Uterus (tissue), 4 donors: ENCODE data around the gene ATG2A. TPM values are rescaled to one million over a fixed set of nuclear protein-coding genes. Genes with fewer than 3 reads are reported as not detected.

Source experiments
- DNase-seq, 2 donors: peaks; one replicate each; pipeline ENCODE4 v3.0.0-alpha.2; 2019 to 2020
- H3K27ac ChIP-seq, 2 donors: fragments of 200-600 bp; sonication (generic); 1 replicate in 1 of 2; 2 replicates in 1 of 2; pipeline ENCODE4 v1.5.1; 2016 to 2018
- H3K27me3 ChIP-seq, 2 donors: fragments of 200-600 bp; sonication (generic); one replicate each; pipeline ENCODE4 v1.5.1; 2018 to 2019; ENCODE audit warnings: control low read depth in 1 of 2
- H3K36me3 ChIP-seq, 2 donors: fragments of 200-600 bp; sonication (generic); one replicate each; pipeline ENCODE4 v1.5.1; 2019; ENCODE audit warnings: control low read depth in 1 of 2
- H3K4me1 ChIP-seq, 2 donors: fragments of 200-600 bp; sonication (generic); one replicate each; pipeline ENCODE4 v1.5.1; 2018 to 2019; ENCODE audit warnings: control low read depth in 1 of 2
- H3K4me3 ChIP-seq, 2 donors: fragments of 200-600 bp; sonication (generic); 1 replicate in 1 of 2; 2 replicates in 1 of 2; pipeline ENCODE4 v1.5.1; 2018 to 2019; ENCODE audit warnings: mild to moderate bottlenecking in 1 of 2
- H3K9me3 ChIP-seq, 2 donors: fragments of 200-600 bp; sonication (generic); one replicate each; pipeline ENCODE4 v1.5.1; 2019; ENCODE audit warnings: control low read depth in 1 of 2
- CTCF ChIP-seq, 4 experiments: fragments of 200-600 bp in 2 of 4; fragments of 450-650 bp in 2 of 4; sonication (generic) in 2 of 4; IDR thresholded peaks; one replicate each; pipeline ENCODE4 v1.5.1; 2016 to 2019; ENCODE audit warnings: antibody characterized with exemption in 4 of 4, mild to moderate bottlenecking in 2 of 4, moderate library complexity in 1 of 4
- POLR2A ChIP-seq, 2 donors: fragments of 450-650 bp; IDR thresholded peaks; one replicate each; pipeline ENCODE4 v1.6.1; 2016; ENCODE audit warnings: antibody characterized with exemption in 2 of 2, mild to moderate bottlenecking in 1 of 2, moderate library complexity in 1 of 2
- intact Hi-C: fragments of 100-400 bp; cut with DNase I; formaldehyde crosslinking; loops from one replicate; pipeline ENCODE4 v1.15.1; 2023; ENCODE audit warnings: low total_unique reads
- total RNA-seq, 4 donors: library from RNA; depleted of rRNA in 3 of 4; stranded (reverse); fragments of >200 nt in 3 of 4; gene quantifications; one replicate each; pipeline versions ENCODE4 v1.1.0 to v1.2.4, GENCODE V29; 2014 to 2023
- donor health status: DM: yes; HTN: yes; CAD: no.

The ATG2A gene
- total RNA-seq, 4 donors from 2014 or later = 6.8 to 39.6 (median 18.4) TPM

GRCh38 chr11:64876835-64877341 is 40.1 kb downstream of the ATG2A start:
- no peak for TF ChIP-seq CTCF (IDR thresholded peaks at IDR 0.05)

GRCh38 chr11:64876229-64876750 is 40.7 kb downstream of the ATG2A start:
- intact Hi-C loops = no loop called here
- H3K27ac ChIP-seq = peak overlapping the region; percentile 76 to 80
- H3K36me3 ChIP-seq = no peaks in the 10 kb centered on the region
- H3K4me3 ChIP-seq = peak overlapping the region; percentile 68 to 95
- TF ChIP-seq CTCF (IDR thresholded peaks at IDR 0.05) (no peak), POLR2A (IDR thresholded peaks at IDR 0.05) (no peak)
- H3K4me1 ChIP-seq = peaks cover 0 to under 1% of the 10 kb centered on the region in 2 donors
- no peak for DNase-seq
- no peaks in the 10 kb centered on the region for H3K9me3 ChIP-seq
- no peaks in the 10 kb centered on the region for H3K27me3 ChIP-seq

More at GRCh38 chr11:64876835-64877341, 40.1 kb downstream of the ATG2A start:
- peak overlapping the region; percentile 76 to 80 for H3K27ac ChIP-seq
- no peaks in the 10 kb centered on the region for H3K36me3 ChIP-seq
- DNase-seq = no peak
- intact Hi-C loops = no loop called here
- no peaks in the 10 kb centered on the region for H3K27me3 ChIP-seq
- no peaks in the 10 kb centered on the region for H3K9me3 ChIP-seq
- H3K4me3 ChIP-seq = peak overlapping the region; percentile 68 to 95
- no peaks in the 10 kb centered on the region for H3K4me1 ChIP-seq

- intact Hi-C loops = no loop called here
- Histone ChIP-seq H3K4me3 (peak overlapping the region in 1 of 2 donors; percentile 68), H3K9me3 (no peaks in the 10 kb centered on the region), H3K4me1 (peaks cover 0 to 7% of the 10 kb centered on the region in 2 donors), H3K27me3 (no peaks in the 10 kb centered on the region), H3K36me3 (no peaks in the 10 kb centered on the region), H3K27ac (peak overlapping the region; percentile 76 to 80)
- no peak for DNase-seq
- TF ChIP-seq CTCF (IDR thresholded peaks at IDR 0.05) (no peak), POLR2A (IDR thresholded peaks at IDR 0.05) (no peak)
Measured at GRCh38 chr11:64875369-64876228, 41.4 kb downstream of the ATG2A start.

- Histone ChIP-seq H3K9me3 (no peaks in the 10 kb centered on the region), H3K36me3 (no peaks in the 10 kb centered on the region), H3K27me3 (no peaks in the 10 kb centered on the region), H3K4me1 (peaks cover 3 to 17% of the 10 kb centered on the region in 2 donors), H3K27ac (no peak overlapping the region), H3K4me3 (no peak overlapping the region)
- DNase-seq = no peak
- intact Hi-C loops = no loop called here
- TF ChIP-seq CTCF (IDR thresholded peaks at IDR 0.05) = no peak
- no peak for TF ChIP-seq POLR2A (IDR thresholded peaks at IDR 0.05)
Measured at GRCh38 chr11:64874308-64875240, 42.4 kb downstream of the ATG2A start.
